Spleen (tissue), 7 donors: ENCODE results near the gene AGAP5.
"Not testable (repeated sequence)": the region's sequence is repeated elsewhere in the genome, so short reads cannot be mapped to it uniquely, and the experiment has no call there.

Experiments
- CTCF ChIP-seq, 11 experiments: fragments of 200-600 bp in 7 of 11; fragments of 450-650 bp in 4 of 11; sonication (generic) in 4 of 11; IDR thresholded peaks in 8 of 11; conservative IDR thresholded peaks in 3 of 11; 1 replicate in 7 of 11; 2 replicates in 4 of 11; pipeline versions ENCODE4 v1.4.0 to v1.8.0; 2016 to 2021; ENCODE audit warnings: antibody characterized with exemption in 11 of 11, inconsistent platforms in 4 of 11, mild to moderate bottlenecking in 1 of 11
- POLR2A ChIP-seq, 3 donors: fragments of 450-650 bp; IDR thresholded peaks; one replicate each; pipeline ENCODE4 v1.5.1; 2017; ENCODE audit warnings: antibody characterized with exemption in 3 of 3, mild to moderate bottlenecking in 1 of 3
- POLR2AphosphoS5 ChIP-seq, 3 donors: sonication (generic); formaldehyde crosslinking; IDR thresholded peaks; one replicate each; pipeline ENCODE4 v1.5.1; 2017; ENCODE audit warnings: antibody characterized with exemption in 3 of 3
- donor health status: DM: no; HTN: no; CAD: no; lungs with moderate emphysema.
- donor health status: DM: no; HTN: no; CAD: no.
- donor health status: DM: no; HTN: no; CAD: no.

- TF ChIP-seq POLR2A (IDR thresholded peaks at IDR 0.05); CTCF (IDR thresholded peaks at IDR 0.05 in 8 of 11, conservative IDR thresholded peaks at IDR 0.05 in 3 of 11); POLR2AphosphoS5 (IDR thresholded peaks at IDR 0.05): not testable (repeated sequence)
Observed at GRCh38 chr10:73705506-73706072, 7.7 kb upstream of the AGAP5 start.
